K562 (cell line): ENCODE measurements around the gene PCBD2. TPM values are rescaled to one million over a fixed set of nuclear protein-coding genes. Genes with fewer than 3 reads are reported as not detected.

Experiments used
- ATAC-seq: fragments of 200-7000 bp; cut with Tn5 transposase; 3 replicates; pipeline ENCODE4 v1.9.1; 2020; ENCODE audit warnings: moderate library complexity
- BruUV-seq: library from RNA; stranded (reverse); fragments of 400-500 nt; replicated peaks from 2 replicates; lab custom pipeline; 2021; lab: Mats Ljungman, UMichigan
- CTCF ChIA-PET: fragments of 300-600 bp; formaldehyde crosslinking; extraction: SDS; loops from one replicate; lab custom pipeline; 2021; ENCODE audit warnings: low intra/inter-chr PET ratio; lab: Yijun Ruan, JAX
- POLR2A ChIA-PET: fragments of 300-600, 350-650 bp; sonication (Branson Sonifier 250); formaldehyde crosslinking; extraction: SDS; loops from one replicate; lab custom pipeline; 2021; ENCODE audit warnings: antibody characterized with exemption, inconsistent platforms; lab: Yijun Ruan, JAX
- DNase-seq, 4 experiments: peaks; one replicate each; pipeline versions ENCODE4 v3.0.0 to v3.0.0-alpha.2; 2011 to 2018; ENCODE audit warnings: low spot score in 3 of 4, mixed read lengths in 3 of 4; ENCODE audit errors: extremely low read depth in 1 of 4
- FAIRE-seq: peaks from 2 replicates; lab custom pipeline; 2011; peaks lifted over from hg19 to GRCh38; lab: Jason Lieb, UNC
- H2AFZ ChIP-seq: 2 replicates; pipeline ENCODE4 v1.6.0; 2011; ENCODE audit warnings: low read depth, low read length, control low read depth, inconsistent platforms
- H3K27ac ChIP-seq: fragments of 200-600 bp; 3 replicates; pipeline ENCODE4 v1.8.0; 2011; ENCODE audit warnings: low read depth, mild to moderate bottlenecking, control low read depth, inconsistent platforms, low read length, moderate library complexity, mixed read lengths; ENCODE audit errors: extremely low read depth
- H3K27me3 ChIP-seq, 2 experiments: fragments of 300-600 bp in 1 of 2; 2 replicates in 1 of 2; 3 replicates in 1 of 2; pipeline versions ENCODE4 v1.6.0 to v1.8.0; 2011; ENCODE audit warnings: inconsistent platforms in 2 of 2, low read length in 2 of 2, mild to moderate bottlenecking in 1 of 2, mixed read lengths in 1 of 2, moderate library complexity in 1 of 2; ENCODE audit not compliant: control insufficient read depth in 2 of 2, insufficient read depth in 2 of 2
- H3K36me3 ChIP-seq: fragments of 300-600 bp; 3 replicates; pipeline ENCODE4 v1.8.0; 2011; ENCODE audit warnings: mild to moderate bottlenecking, low read length, inconsistent platforms; ENCODE audit not compliant: control insufficient read depth, insufficient read depth
- H3K4me1 ChIP-seq, 2 experiments: fragments of 200-600 bp in 1 of 2; replicated peaks in 1 of 2; 2 replicates in 1 of 2; 3 replicates in 1 of 2; pipeline versions ENCODE4 v1.5.1 to v1.8.0; 2011; ENCODE audit warnings: inconsistent platforms in 2 of 2, low read length in 2 of 2, mild to moderate bottlenecking in 1 of 2, mixed read lengths in 1 of 2, moderate library complexity in 1 of 2; ENCODE audit not compliant: control insufficient read depth in 2 of 2, insufficient read depth in 2 of 2
- H3K4me2 ChIP-seq: 2 replicates; pipeline ENCODE4 v1.6.1; 2011; ENCODE audit warnings: low read length, control low read depth, inconsistent platforms, mixed read lengths; ENCODE audit not compliant: insufficient read depth
- H3K4me3 ChIP-seq: fragments of 200-600 bp; sonication (generic), shearing (Covaris generic); 2 replicates; pipeline ENCODE4 v1.5.1; 2016; ENCODE audit warnings: control low read depth, inconsistent platforms
- H3K79me2 ChIP-seq: fragments of 200-600 bp; 3 replicates; pipeline ENCODE4 v1.8.0; 2011; ENCODE audit warnings: low read length, inconsistent platforms; ENCODE audit not compliant: control insufficient read depth, insufficient read depth
- H3K9ac ChIP-seq, 2 experiments: 2 replicates each; pipeline versions ENCODE4 v1.6.0 to v1.6.1; 2011; ENCODE audit warnings: low read depth in 2 of 2, low read length in 2 of 2, control low read depth in 1 of 2, inconsistent platforms in 1 of 2, mild to moderate bottlenecking in 1 of 2, mixed read lengths in 1 of 2; ENCODE audit not compliant: insufficient read depth in 1 of 2
- H3K9me1 ChIP-seq: one replicate; pipeline ENCODE4 v1.6.0; 2011; ENCODE audit warnings: inconsistent platforms, mild to moderate bottlenecking, low read length, moderate library complexity; ENCODE audit not compliant: control insufficient read depth, insufficient read depth
- H3K9me3 ChIP-seq: replicated peaks from 2 replicates; pipeline ENCODE4 v1.5.1; 2011; ENCODE audit warnings: low read depth, low read length, inconsistent platforms; ENCODE audit not compliant: control insufficient read depth, insufficient read depth
- H4K20me1 ChIP-seq: replicated peaks from 2 replicates; pipeline ENCODE4 v1.6.1; 2011; ENCODE audit warnings: low read length, inconsistent platforms, mixed read lengths; ENCODE audit not compliant: control insufficient read depth, insufficient read depth
- DIDO1 ChIP-seq: fragments of 450-650 bp; IDR thresholded peaks from 2 replicates; pipeline ENCODE4 v1.6.1; 2016; ENCODE audit warnings: low read depth, missing biosample characterization, missing genetic modification characterization
- ERF ChIP-seq: fragments of 450-650 bp; formaldehyde crosslinking; IDR thresholded peaks from 2 replicates; pipeline ENCODE4 v1.4.0; 2020; ENCODE audit warnings: mild to moderate bottlenecking, mixed read lengths
- HMG20A ChIP-seq: fragments of 450-650 bp; formaldehyde crosslinking; conservative IDR thresholded peaks from 2 replicates; pipeline ENCODE4 v1.4.0; 2020; ENCODE audit warnings: mild to moderate bottlenecking, mixed read lengths
- NCOA6 ChIP-seq: fragments of 450-650 bp; IDR thresholded peaks from 2 replicates; pipeline ENCODE4 v1.6.1; 2017; ENCODE audit warnings: mild to moderate bottlenecking
- POLR3G ChIP-seq: IDR thresholded peaks from 2 replicates; pipeline ENCODE4 v1.6.1; 2011; ENCODE audit not compliant: insufficient read length, insufficient replicate concordance; ENCODE audit errors: extremely low read depth
- ZBTB1 ChIP-seq: sonication (generic); formaldehyde crosslinking; IDR thresholded peaks from 2 replicates; pipeline ENCODE4 v1.8.1; 2023; ENCODE audit warnings: missing genetic modification reagents, low read depth, mild to moderate bottlenecking, borderline replicate concordance
- ZNF124 ChIP-seq: sonication (generic); formaldehyde crosslinking; IDR thresholded peaks from 2 replicates; pipeline ENCODE4 v1.8.1; 2022; ENCODE audit warnings: missing genetic modification reagents
- ZNF197 ChIP-seq: fragments of 200-800 bp; sonication (Bioruptor generic); IDR thresholded peaks from 2 replicates; pipeline ENCODE4 v1.6.1; 2016; ENCODE audit warnings: low read depth, missing genetic modification characterization, missing compliant biosample characterization
- ZNF354B ChIP-seq: fragments of 250-450 bp; sonication (Bioruptor Pico); IDR thresholded peaks from 2 replicates; pipeline ENCODE4 v1.4.0; 2020
- ZNF644 ChIP-seq: fragments of 200-800 bp; sonication (Bioruptor generic); IDR thresholded peaks from 2 replicates; pipeline ENCODE4 v1.6.1; 2016; ENCODE audit warnings: low read depth, missing genetic modification characterization, missing compliant biosample characterization
- ZNF77 ChIP-seq: fragments of 250-450 bp; sonication (Bioruptor Pico); IDR thresholded peaks from 2 replicates; pipeline ENCODE4 v1.5.0; 2020
- WGBS: fragments of 100-300 bp; shearing (Covaris generic); methylation state at CpG from one replicate; pipeline ENCODE4 v1.1.6; 2016; ENCODE audit warnings: low coverage, mixed read lengths; ENCODE audit not compliant: insufficient coverage; ENCODE audit errors: missing lambda C conversion rate; 5-methylcytosine and 5-hydroxymethylcytosine counted together
- in situ Hi-C: fragments of 300-500 bp; cut with MboI; formaldehyde crosslinking; loops from 4 replicates; pipeline ENCODE4 v1.15.0; 2018; ENCODE audit warnings: inconsistent platforms, mixed read lengths
- intact Hi-C: fragments of 100-400 bp; cut with micrococcal nuclease; formaldehyde crosslinking; loops from 2 replicates; pipeline ENCODE4 v1.14.2; 2022
- polyA plus RNA-seq, 8 experiments: library from polyadenylated mRNA; depleted of rRNA in 4 of 8; stranded (reverse) in 5 of 8; unstranded in 3 of 8; fragments of >200 nt; fragmentation: Nextera tagmentation in 2 of 8; fragmentation: Illumina TruSeq in 1 of 8; extraction: Ambion mirVana in 2 of 8; extraction: Trizol in 1 of 8; gene quantifications; 2 replicates each; pipeline versions ENCODE4 v1.2.1 to v1.2.3, GENCODE V29; 2011 to 2014; ENCODE audit warnings: inconsistent platforms in 1 of 8, missing spikeins in 1 of 8
- total RNA-seq, 7 experiments: library from RNA; depleted of rRNA in 6 of 7; stranded (reverse); fragments of >200 nt in 6 of 7; fragmentation: Illumina TruSeq in 2 of 7; extraction: Trizol in 2 of 7; gene quantifications; 2 replicates each; pipeline versions ENCODE4 v1.2.1 to v1.2.3, GENCODE V29; 2011 to 2021; ENCODE audit warnings: low replicate concordance in 1 of 7
- TF ChIP-seq, protein P1 (sequence below): fragments of 450-650 bp; formaldehyde crosslinking; IDR thresholded peaks from 2 replicates; pipeline ENCODE4 v1.4.0; 2020; ENCODE audit warnings: mild to moderate bottlenecking, moderate library complexity
- TF ChIP-seq, protein P2 (sequence below): fragments of 450-650 bp; IDR thresholded peaks from 2 replicates; pipeline ENCODE4 v1.6.1; 2017; ENCODE audit warnings: mild to moderate bottlenecking, moderate library complexity
- TF ChIP-seq, protein P3 (sequence below): fragments of 450-650 bp; formaldehyde crosslinking; IDR thresholded peaks from 2 replicates; pipeline ENCODE4 v1.4.0; 2020; ENCODE audit warnings: mild to moderate bottlenecking, mixed read lengths

PCBD2 gene
- total and polyA plus RNA-seq, 9 of the 15 experiments (the other 6 are each of a cell fraction or from before 2014, with no cell fraction given), result 5.2 to 13.8 (median 7.8) TPM

DNA sequence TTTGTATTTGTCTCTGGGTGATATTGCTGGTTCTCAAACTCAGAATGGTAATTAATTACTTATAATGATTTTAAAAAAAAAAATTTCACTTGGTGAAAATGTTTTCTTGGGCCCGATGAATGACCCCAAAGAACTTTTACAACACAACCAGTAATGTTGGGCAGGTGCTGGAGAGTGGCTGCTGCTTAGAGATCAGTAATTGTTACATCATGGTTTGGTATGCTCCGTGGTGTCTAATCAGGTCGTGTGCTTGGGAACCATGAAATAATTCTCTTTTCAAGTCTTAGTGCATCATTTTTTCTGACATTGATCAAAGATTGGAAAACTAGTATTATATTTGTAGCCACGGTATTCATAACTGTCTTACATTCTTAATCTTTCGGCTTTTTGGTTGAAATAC is 29.3 kb downstream of the PCBD2 start:
- Histone ChIP-seq H3K9me1 (no peaks in the 10 kb centered on the region), H3K4me3 (no peak overlapping the region), H3K4me2 (no peak overlapping the region), H3K9me3 (no peaks in the 10 kb centered on the region), H3K4me1 (no peaks in the 10 kb centered on the region), H3K36me3 (peaks cover 51% of the 10 kb centered on the region; the same call in 2 of the 3 replicates), H3K9ac (no peak overlapping the region), H3K79me2 (no peaks in the 10 kb centered on the region)
- intact Hi-C loops, result no loop called here
- no TSS peak for BruUV-seq
- TF ChIP-seq, protein P1, sequence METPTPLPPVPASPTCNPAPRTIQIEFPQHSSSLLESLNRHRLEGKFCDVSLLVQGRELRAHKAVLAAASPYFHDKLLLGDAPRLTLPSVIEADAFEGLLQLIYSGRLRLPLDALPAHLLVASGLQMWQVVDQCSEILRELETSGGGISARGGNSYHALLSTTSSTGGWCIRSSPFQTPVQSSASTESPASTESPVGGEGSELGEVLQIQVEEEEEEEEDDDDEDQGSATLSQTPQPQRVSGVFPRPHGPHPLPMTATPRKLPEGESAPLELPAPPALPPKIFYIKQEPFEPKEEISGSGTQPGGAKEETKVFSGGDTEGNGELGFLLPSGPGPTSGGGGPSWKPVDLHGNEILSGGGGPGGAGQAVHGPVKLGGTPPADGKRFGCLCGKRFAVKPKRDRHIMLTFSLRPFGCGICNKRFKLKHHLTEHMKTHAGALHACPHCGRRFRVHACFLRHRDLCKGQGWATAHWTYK (CRISPR knock-in tag), result no peak
- TF ChIP-seq, protein P2, sequence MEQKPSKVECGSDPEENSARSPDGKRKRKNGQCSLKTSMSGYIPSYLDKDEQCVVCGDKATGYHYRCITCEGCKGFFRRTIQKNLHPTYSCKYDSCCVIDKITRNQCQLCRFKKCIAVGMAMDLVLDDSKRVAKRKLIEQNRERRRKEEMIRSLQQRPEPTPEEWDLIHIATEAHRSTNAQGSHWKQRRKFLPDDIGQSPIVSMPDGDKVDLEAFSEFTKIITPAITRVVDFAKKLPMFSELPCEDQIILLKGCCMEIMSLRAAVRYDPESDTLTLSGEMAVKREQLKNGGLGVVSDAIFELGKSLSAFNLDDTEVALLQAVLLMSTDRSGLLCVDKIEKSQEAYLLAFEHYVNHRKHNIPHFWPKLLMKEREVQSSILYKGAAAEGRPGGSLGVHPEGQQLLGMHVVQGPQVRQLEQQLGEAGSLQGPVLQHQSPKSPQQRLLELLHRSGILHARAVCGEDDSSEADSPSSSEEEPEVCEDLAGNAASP, result no peak
- TF ChIP-seq ZNF354B (CRISPR knock-in tag) (no peak), ZNF77 (no peak), DIDO1 (tag) (no peak), ZNF644 (no peak), ZNF124 (CRISPR knock-in tag) (no peak), HMG20A (CRISPR knock-in tag) (no peak), NCOA6 (no peak), ZNF197 (CRISPR knock-in tag) (no peak), POLR3G (no peak), ZBTB1 (no peak), ERF (CRISPR knock-in tag) (no peak)
- TF ChIP-seq, protein P3, sequence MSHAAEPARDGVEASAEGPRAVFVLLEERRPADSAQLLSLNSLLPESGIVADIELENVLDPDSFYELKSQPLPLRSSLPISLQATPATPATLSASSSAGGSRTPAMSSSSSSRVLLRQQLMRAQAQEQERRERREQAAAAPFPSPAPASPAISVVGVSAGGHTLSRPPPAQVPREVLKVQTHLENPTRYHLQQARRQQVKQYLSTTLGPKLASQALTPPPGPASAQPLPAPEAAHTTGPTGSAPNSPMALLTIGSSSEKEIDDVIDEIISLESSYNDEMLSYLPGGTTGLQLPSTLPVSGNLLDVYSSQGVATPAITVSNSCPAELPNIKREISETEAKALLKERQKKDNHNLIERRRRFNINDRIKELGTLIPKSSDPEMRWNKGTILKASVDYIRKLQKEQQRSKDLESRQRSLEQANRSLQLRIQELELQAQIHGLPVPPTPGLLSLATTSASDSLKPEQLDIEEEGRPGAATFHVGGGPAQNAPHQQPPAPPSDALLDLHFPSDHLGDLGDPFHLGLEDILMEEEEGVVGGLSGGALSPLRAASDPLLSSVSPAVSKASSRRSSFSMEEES (CRISPR knock-in tag), result no peak
- TF ChIP-seq, all 486 proteins: peak for 0
- POLR2A ChIA-PET, result no interaction called here
- Histone ChIP-seq H3K27me3 (no peaks in the 10 kb centered on the region), H2AFZ (no peak overlapping the region), H4K20me1 (no peaks in the 10 kb centered on the region), H3K27ac (no peak overlapping the region)
- CTCF ChIA-PET, result no interaction called here
- in situ Hi-C loops, result no loop called here
- ATAC-seq (no peak), FAIRE-seq (no peak), DNase-seq (no peak)
- WGBS, result 75% methylated on average over 5 of the region's 5 CpGs
